DMS79 treated with DMSO at 0.1 percent for 48 hours (cell line): Measurements from ENCODE around the gene C3.

Experiments used
- DNase-seq: peaks from one replicate; lab custom pipeline; 2025; lab: John Stamatoyannopoulos, UW

Gene C3

DNA sequence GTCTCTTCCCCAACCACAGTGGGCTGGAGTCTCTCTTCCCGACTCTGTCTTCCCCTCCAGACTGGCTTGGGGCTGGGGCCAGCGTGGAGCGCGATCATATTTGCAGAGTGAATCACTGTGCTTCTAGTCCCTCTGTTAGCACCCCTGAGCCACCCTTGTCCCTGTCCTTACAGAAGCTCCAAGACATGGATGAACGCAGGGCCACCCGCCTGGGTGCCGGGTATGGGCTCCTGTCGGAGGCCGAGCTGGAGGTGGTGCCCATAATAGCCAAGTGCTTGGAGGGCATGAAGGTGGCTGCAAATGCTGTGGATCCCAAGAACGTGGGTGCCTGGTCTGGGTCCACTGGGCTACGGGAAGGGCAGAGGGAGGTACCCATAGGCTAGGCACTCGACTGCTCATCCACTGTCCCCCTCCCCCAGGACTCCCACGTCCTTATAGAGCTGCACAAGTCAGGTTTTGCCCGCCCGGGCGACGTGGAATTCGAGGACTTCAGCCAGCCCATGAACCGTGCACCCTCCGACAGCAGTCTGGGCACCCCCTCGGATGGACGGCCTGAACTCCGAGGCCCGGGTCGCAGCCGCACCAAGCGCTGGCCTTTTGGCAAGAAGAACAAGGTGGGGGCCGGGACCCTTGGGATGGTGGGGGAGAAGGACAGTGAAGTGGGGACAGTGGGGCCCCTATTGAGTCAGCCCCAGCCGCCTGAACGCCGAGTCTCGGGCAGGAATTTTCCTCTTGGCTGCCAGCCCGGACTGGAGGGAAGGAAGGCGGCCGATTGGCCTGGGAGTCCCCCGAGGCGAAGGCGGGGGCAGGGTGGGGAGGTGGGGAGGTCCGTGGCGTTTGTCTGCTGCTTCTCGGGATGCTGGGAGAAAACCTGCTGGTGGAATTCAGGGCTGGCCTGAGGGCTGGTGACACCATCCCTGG is 24.2 kb upstream of the C3 start:
- DNase-seq = peak; percentile 7

DNA sequence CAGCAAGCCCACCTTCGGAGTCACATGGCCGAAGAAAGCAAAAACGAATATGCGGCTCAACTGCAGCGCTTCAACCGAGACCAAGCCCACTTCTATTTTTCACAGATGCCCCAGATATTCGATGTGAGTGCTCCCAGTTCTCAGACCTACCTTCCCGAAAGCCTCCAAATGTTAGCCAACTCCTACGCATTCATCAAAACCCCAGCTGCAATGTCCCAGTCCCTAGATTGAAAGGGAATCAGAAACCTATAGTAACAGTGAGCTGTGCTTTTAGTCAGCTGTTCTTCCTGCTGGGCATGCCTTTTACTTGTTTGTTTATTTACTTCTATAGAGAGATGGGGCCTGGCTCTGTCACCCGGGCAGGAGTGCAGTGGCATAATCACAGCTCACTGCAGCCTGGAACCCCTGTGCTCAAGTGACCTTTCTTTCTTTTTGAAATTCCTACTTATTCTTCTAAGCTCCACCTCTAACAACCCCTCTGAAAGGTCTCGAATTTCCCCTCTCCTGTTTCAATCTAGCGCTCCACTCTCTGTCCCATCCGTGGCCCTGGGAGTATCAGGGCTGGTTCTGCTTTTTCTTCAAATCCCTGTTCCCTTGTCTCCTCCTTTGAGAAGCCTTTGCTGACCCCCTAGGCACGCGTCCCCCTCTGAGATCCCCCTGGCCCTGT is 23.4 kb upstream of the C3 start:
- no peak for DNase-seq

DNA sequence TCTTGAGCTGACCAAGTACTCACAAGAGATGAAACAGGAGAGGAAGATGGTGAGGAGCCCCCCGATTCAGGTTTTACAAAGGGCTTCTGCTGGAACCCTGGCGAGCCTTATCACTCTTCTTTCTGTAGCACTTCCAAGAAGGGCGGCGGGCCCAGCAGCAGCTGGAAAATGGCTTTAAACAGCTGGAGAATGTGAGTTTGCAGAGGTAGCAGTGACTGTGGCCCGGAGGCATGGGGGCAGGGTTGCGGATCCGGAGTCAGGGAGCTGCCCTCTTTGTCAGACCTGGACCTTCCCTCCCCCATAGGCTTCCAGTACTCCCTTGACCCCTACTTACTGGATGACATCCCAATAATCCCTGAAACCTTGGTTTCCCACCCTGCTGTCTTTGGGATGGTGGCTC is 22.6 kb upstream of the C3 start:
- DNase-seq = no peak

DNA sequence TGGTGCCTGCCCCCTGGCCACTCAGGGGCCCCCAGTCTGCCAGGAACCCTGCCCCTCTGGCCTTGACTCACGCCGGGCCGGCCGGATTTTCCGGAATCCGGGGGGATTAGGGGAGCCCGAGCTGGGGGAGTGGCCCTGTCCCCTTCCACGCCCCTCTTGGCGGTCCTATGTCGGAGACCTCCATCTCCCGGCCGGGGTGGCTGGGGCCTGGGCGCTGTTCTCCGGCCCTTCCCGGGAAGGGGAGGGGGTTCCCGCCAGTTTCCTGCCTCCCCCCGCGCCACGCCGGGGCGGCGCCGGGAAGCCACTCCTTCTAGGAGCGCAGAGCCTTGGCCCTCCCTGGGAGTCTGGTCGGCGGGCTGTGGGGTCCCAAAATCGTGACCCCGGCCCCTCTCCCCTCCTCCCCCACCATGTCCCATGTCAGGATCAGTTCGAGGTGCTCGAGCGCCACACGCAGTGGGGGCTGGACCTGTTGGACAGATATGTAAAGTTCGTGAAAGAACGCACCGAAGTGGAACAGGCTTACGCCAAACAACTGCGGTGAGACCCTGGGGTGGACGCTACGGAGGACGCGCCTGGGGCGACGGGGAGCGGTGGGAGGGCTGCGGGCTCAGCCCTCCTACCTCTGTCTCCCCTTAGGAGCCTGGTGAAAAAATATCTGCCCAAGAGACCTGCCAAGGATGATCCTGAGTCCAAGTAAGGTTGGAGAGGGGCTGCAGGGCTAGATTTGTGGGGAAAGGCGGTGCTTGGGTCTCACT is 20.3 kb upstream of the C3 start:
- peak; percentile 10 for DNase-seq

DNA sequence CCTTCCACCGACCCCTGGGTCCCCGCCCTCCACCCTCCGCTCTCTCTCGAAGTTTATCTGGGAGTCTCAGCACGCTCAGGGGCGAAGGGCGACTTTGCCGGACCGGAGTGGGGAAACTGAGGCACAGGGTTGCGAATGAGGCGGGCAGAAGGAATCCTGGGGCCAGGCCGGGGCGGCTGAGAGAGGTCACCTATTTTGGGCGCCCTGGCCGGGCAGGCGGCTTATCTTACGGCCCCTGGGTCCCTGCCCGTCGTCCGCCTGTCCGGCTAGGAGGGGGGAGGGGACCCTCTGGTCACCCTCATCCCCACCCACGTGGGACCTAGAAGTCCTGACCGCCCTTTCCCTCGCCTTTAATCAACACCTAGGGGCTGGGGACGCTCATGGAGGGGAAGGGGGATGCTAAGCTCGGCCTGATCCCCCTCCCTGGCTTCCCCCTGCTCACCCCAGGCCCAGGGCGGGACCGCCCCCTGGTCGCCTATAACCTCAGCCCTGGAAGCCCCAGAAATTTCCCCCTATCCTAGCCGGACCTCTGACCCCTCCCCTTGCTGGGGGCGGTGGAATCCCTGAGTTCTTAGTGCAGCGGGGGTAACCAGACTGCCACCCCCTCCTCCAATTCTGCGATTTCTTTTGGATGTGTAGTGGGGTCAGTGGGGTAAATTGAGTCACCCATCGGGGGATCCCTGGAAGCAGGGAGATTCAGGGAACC is 19.6 kb upstream of the C3 start:
- DNase-seq = no peak

DNA sequence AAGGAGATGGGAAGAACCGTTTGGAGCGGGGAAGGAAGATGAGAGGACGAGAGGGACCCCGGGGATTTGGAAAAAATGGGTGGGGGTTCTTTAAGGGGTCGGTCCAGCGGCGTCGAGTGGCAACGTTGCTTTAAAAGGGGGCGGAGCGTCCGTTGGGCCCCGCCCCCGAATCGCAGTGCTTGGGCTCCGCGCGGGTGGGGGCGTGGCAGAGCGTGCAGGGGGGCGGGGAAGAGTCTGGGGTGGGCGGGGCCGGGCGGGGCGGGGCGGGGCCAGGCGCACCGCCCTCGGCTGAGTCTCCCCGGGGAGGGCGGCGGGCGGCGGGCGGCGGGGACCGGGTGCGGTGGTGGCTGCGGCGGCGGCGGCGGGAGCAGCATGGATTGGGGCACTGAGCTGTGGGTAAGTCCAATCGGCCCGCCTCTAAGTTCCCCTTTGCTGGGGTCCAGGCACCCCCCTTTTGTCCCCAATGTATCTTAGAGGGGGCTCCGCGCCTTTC is 19.0 kb upstream of the C3 start, which contains the start of gene TRIP10:
Gene TRIP10, plus strand, starts transcription at position 291 of the 493 bp plus-strand sequence. Its CDS starts 82 bp downstream, at position 373.
- DNase-seq = peak; percentile 27

DNA sequence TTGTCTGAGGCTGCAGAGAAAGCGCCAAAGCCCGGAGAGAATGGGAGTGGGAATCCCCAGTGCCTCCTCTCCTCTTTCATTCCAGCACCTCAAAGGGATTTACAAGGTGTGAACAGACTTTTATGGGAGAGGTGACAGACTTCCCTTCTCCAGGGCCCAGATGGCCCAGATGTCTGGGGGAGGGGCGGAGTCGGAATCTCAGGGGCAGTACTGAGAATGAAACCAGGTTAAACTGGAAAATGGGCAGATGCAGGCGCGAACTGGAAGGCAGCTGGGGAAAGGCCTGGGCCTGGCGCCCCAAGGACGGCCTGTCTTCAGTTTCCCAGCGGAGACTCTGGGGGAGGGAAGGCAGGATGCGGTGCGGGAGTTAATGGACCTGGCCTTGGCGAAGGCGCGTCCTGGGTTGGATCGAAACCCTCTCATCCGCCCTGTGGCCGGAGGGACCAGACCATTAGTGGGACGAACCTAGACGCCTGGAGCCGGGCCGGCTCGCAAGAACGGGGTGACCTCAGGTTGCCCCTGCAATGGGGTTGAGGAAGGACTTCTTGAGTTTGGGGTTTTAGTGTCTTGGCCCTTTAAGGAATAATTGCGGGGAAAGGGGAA is 18.4 kb upstream of the C3 start:
- DNase-seq = no peak

DNA sequence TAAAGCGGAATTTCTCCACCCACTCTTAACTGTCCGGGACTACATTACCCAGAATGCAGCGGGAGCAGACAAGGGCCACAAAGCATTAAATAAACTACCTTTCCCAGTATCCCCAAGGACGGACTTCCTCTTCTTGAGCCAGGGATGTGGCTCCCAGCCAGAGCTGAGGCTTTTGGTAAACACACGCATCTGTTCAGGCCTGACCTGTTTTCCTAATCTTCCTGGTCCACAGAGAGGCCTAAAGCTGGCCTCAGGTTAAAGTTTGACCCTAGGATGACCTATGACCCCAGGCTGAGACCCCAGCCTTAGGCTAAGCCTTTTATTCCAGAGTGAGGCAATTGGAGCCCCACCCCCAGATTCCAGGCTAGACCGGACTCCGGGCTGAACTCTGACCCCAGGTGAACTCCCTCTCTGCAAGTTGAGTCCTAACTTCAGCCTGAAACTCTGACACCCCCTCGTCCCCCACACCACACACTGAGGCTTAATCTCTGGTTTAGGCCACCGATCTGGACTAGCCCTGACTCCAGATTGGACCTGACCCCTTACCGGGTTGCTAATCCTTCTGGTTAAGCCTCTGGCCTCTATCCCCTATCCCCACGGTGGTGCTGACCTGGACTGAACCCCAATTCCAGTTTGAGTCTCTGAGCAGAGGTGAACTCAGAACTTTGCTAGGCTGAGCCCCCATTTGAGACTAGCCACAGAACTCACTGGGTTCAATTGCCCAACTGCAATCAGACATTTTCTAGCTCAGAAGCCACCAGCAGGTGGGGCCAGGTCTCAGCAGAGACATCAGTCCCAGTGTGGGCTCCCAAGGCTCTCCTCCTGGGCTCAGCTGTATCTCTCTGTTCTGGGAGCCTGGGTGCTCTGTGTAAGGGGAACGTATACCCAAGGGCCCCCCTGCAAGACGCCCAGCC is 17.7 kb upstream of the C3 start:
- peak; percentile 40 for DNase-seq

DNA sequence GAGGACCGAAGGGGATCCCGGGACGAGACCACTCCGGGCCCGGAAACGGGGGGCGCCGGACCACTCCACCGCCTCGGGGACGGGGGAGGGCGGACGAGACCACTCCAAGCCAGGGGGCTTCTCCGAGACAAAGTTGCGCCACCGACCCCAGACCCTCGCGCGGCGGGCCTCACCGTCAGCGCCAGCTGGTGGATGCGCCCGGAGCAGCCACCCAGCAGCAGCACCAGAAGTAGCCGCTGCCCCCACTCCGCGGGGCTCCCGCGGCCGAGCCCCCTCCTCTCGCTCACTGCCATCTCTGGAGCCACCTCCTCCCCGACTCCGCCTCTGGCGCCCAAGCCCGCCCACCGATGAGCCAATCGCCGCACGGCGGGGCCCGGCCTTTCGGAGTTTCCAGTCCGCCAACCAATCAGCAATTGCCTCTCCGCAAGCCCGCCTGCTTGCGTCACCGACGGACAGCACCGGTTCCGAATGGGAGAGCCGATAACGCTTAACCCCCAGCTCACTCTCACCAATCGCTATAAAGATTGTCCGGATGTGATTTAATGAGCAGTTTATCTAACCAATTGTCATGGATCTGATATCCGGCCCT is 16.9 kb upstream of the C3 start, which contains the start of gene GPR108:
Gene GPR108, minus strand, starts transcription at position 297 of the 589 bp plus-strand sequence. Its CDS starts 4 bp downstream, at position 293.
- DNase-seq = peak; percentile 100

DNA sequence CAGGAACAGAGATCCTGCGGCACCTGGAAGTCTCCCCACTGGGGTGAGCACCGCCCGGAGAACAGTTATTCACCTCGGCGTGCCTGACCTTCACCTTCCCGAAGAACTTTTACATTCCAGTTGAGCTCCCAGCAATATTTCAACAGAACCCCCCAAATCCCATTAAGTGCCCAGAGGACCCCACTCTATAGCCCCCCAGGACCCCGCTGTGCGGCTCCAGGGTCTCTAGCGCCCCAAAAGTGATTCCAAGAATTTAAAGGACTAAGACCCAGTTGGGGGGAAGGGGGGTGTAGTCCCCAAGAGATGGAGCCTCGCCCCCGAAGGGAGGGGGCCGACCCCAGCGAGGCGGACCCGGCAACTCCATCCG is 16.4 kb upstream of the C3 start:
- no peak for DNase-seq

DNA sequence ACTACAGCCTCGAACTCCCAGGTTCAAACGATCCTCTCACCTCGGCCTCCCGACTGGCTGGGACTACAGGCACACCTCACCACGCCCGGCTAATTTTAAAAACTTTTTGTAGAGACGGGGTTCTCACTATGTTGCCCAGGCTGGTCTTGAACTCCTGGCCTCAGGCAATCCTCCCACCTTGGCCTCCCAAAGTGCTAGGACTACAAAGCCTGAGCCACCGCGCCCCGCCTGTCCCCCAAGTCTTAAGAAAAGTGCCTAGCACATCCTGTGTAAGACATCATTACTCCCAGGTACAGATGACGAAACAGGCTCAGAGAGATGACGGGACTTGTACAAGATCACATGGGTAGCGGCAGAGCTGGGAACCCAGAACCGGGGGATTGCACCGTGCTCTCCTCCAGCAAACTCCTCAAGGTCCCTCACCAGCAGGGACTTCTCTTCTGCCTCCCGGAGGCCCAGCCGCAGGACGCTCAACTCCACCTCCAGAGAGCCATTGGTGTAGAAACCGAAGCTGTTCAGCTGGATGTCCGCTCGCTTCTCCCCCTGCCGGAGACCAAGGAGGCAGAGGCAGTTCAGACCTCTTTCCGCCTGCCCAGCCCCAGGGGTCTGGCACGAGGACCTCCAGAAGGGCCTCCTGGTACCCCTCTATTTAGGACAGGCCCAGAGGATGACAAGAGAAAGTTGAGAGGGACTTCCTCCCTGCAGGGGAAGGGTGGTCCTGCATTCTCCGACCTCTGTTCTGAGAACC is 15.9 kb upstream of the C3 start:
- DNase-seq = peak; percentile 53

DNA sequence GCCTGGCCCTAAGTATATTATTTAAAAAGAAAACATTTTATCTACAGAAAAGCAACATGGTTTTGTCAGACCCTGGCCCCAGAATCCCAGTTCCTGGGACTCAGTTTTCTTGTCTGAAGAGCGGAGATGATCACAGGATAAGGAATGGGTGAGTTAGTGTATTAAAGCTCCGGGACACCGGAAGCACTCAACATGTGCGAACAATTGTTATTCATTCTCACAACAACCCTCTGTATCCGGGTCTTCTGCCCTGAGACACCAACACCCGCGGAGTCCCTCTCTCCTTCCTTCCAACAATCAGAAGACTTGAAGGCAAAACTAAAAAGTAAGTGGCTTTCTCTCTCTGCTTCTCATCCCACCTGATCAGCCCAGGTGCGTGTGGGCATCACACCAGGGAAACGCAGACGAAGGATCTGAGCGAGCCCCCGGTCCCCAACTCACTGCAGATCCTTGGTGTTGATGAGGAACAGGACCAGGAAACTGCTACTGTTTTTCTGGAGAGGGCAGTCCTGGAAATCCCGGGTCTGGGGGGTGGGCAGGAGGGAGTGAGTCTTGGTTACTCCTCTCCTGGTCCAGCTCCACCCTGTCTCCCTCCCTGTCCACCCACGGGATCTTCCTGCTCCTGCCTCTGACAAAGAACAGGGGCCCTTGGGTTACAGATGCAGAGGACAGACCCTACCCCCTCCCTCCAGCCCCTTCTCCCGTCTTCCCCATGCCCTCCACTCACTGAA is 14.9 kb upstream of the C3 start:
- DNase-seq = no peak

DNA sequence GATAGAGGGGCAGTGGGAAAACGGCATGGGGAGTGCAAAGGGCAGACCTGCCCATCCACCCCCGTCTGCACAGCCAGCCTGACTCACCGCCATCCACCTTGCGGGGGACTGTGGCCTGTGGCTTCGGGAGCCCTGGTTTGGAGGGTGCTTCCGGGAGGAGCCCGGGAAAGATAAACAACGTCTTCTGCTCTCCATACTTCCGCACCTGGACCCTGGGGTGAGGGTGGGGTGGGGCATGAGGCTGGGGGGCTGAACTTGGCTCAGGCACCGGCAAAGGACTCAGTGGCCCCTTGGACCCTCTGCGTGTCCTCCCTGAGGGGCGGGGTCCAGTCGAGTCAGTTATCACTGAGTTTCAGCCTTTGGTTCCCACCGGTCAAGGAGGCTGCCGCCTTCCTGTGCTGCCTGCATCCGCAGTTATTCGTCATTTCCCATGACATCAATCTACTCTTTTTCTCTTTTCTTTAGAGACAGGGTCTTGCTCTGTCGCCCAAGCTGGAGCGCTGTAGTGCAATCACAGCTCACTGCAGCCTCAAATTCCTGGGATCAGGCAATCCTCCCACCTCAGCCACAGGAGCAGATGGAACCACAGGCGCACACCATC is 13.7 kb upstream of the C3 start:
- DNase-seq = no peak

DNA sequence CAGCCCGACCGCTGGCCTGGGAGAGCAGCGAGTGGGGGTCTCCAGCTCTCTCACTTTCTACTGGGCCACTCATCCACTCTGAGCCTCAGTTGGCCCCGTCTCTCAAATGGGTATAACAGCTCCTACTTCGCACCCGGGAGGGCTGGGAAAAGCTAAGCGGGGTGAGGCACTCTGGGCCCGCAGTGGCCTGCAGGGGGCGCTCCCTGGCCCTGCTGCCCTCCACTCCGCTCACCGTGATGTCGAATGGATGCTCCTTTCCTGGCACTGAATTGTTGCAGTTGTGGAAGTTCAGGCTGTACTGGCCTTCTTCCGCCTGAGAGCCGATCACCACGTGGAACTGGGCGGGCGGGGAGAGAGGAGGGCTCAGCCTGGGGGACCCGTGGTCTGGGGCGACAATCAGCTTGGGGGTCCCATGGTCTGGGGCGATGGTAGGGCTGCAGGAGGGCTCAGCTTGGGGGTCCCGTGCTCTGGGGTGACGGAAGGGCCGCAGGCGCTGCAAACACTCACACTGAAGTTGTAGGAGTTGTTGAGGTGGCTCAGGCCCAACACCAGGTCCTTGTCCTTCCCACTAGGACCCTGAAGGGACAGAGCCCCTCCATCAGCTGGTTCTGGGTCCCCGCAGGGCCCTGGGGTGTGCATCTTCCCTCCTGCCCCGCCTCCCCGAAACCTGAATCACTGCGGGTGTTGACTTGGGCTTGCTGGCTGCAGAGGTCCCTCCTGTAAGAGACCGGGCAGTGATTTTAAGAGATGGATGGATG is 13.1 kb upstream of the C3 start:
- DNase-seq = no peak

DNA sequence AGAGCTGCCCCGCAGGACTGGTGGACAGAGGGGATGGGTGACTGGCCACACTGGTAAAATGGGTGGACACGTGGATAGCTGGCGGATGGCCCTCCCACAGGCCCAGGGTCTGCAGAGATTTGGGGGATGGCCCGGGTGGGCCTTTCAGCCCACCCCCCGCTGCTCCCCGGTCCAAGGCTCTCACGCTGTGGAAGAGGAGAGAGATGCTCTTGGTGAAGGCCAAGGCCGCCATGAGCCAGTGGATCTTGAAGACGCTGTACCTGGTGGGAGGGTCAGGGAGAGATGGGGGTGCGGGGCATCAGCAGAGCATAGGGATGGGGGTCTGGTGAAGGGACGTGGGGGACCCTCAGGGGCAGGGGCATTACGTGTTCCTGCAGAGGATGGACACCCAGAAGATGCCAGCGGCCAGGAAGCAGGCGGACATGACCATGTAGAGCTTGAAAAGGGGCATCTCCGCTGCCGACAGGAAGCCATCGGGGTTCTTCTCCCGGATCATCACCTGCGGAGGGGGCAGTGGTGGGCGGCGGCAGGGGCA is 12.4 kb upstream of the C3 start:
- DNase-seq = no peak

DNA sequence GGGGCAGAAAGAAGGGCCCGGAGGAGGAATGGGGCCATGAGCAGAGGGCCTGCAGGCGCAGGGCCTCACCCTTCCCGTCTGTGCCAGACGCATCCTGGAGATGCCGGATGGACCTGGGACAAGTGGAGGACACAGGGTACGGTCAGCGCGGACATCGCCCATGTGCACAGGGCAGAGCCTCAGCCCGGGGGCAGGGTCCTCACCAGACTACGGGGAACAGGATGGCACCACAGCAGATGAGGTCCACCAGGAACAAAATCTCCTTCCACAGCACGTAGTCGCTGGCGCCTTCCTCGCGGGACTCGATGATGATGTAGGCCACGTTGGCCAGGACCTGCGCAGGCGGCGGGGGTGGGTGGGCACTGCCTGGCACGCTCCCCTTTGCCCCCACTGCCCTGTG is 11.4 kb upstream of the C3 start:
- DNase-seq = no peak
